SHP77 (cell line): ENCODE measurements around the gene KAT8.

Experiments used
- DNase-seq, 2 experiments: peaks; one replicate each; lab custom pipeline; 2025; lab: John Stamatoyannopoulos, UW

KAT8 gene

DNA sequence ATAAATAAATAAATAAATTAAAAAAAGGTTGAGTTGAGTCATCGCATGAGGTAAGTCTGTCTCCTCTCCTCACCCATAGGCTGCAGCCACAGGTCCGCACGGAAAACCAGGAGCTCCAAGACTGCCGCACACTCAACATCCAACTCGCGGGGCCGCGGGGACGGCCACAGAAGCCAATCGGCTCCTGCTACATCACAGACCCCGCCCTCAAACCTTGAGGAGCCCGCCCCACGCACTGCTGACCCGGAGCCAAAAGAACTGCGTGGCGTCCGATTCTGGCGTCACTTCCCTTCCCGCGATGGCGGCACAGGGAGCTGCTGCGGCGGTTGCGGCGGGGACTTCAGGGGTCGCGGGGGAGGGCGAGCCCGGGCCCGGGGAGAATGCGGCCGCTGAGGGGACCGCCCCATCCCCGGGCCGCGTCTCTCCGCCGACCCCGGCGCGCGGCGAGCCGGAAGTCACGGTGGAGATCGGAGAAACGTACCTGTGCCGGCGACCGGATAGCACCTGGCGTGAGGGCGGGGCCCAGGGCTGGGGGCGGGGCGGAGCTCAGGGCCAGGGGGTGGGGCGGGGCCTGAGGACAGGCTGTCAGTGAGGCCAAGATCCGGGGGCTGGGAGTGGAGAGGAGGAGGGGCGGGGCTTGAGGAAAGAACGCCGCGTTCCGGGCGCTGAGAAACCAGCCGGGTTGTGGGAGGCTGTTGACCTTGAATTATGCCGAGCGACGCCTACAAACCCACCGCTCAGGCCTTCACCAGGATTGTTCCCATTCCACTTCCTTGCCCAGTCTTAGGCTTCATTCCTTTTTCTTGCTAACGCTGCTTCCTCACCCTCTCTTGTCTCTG, at the start of gene KAT8:
Gene KAT8, plus strand, starts transcription at position 281 of the 839 bp plus-strand sequence. Its CDS starts 18 bp downstream, at position 299.
- DNase-seq, result peak; percentile 99 to 100

DNA sequence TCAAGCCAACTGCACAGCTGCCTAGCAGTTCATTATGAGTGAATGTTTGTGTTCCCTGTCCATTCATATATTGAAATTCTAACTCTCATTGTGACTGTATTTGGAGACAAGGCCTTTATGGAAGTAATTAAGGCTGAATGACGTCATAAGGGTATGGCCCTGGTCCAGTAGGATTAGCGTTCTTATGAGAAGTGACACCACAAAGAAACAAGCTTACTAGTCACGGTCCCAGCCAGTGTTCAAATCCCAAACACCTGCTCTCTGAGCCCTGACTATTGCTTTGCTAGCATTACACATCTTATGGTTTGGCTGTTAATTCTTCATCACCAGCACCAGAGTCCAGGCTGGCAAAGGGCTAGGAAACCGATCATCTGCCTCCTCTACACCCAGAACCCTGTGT, 45.6 kb upstream of the KAT8 start:
- peak; percentile 62 to 81 for DNase-seq

DNA sequence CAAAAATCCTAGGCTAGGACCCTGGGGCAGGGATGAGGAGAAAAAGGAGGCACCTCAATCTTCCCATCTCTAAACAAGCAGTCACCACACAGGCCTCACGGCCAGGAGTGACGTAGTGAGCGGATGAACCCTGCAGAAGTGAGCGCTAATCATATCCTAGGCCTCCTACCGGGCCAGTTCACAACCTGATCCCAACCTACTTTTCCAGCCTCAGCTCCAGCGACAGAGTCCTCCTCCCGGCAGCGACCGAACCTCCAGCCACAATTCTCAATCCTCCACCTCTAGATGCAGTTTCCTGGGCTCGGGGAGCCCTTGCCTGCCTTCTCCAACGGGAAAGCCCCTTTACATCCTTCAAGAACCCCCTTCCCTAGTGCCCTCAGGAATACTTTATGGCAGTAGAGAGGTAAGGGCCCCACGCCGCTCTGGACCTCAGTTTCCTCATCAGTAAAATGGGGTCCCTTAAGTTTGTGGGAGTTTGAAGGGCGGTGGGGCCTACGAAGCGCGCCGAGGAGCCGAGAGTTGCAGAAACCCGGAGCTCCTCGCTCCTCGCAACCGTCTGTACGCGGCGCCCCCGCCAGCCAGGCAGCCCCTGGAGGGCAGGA, 44.8 kb upstream of the KAT8 start:
- DNase-seq, result peak in 1 of 2 experiments; percentile 43

DNA sequence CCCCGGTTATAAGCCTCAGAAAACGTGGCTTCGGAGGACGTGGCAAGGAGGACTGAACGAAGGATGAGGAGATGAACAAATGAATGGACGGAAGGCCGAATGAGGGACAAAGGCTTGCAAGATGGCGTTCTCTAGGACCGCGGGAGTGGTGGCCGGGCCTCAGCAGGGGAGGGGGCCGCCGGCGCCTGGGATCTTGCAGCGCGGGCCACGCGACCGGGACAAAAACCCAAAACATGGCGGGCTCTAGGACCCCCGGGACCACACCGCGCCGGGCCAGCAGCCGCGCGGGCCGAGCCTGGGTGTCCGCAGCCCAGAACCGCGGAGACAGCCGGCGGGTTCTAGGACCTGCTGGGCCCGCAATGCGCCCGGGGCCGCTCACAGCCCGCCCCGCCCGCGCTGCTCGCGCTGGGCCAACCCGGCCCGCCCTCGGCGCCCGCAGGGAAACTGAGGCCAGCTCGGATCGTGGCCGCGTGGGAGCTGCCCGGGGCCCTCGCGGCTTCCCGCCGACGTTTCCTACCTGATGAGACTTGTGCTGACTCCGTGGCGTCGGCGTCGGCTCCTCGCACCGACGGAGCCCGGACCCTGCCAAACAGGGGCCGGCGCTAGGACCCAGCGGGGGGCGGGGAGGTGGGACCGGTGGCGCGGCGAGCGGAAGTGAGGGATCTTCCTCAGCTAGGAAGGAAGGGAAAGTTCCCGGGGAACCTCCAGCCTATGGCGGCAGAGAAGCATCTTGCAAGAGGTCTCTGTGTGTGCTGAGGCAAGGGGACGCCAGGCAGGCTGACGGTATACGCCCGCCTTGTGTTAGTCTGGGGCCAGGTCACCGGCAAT, 44.1 kb upstream of the KAT8 start:
- peak; percentile 92 to 93 for DNase-seq

DNA sequence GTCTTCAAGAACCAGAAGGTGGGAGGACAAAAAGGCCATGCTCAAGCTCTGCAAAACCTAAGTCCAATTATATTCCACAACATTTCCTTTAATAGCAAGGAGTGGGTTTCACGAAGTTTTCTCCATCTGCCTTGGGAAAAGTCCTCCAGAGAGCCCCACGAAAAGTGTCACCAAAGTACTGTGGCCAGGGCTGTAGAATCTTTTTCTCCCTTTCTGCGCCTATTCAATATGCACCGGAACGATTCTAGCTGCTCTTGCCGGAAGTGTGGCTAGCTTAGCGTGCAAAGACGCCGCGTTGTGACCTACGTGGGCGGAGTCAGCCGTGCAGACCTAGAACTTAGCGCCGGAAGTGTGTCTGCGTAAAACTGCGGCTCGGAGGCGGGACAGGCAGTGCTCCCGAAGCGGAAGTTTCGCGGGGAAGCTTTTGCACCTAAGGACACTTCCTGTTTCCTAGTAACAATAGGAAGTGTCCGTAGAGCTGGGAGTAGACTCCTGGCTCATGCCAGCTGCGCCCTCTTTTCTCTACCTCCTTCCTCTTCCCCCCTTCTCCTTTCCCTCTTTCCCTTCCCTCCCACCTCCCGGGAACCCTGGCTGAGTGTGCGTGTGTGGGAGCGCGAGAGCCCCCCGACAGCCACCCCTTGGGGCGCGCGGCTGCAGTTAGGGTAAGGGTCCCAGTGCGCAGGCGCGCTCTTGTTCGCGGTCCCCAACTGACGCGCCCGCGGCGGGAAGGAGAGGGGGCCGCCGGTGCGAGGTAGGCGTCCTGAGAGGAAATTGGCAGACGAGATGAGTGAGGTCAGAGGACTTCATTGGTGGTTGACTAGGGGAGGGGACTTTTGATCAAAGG, 43.3 kb upstream of the KAT8 start, which contains the start of the genes ZNF646 and ZNF668:
Gene ZNF646, plus strand, starts transcription at position 453 of the 844 bp plus-strand sequence. CDS start 1,903 bp downstream, outside the sequence.
Gene ZNF668, minus strand, starts transcription at position 271 of the 844 bp plus-strand sequence. CDS start 9,781 bp downstream, outside the sequence.
- peak; percentile 99 to 100 for DNase-seq

DNA sequence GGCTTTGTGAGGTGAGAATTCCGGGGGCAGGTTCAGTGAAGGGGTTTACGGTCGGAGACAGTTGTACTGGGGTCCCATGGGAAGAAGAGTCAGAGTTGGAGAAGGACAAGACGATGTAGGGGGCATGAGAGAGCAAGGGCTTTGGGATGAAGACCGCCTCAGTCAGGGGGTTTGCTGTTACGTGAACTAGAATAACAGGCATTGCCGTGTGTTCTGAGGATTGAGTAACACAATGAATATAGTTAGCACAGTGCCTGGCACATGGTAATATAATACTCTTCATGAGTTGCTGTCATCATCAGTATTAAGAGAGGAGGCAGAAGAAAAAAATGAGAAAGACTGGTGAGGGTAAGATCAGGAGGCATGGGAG, 42.7 kb upstream of the KAT8 start:
- no peak for DNase-seq

DNA sequence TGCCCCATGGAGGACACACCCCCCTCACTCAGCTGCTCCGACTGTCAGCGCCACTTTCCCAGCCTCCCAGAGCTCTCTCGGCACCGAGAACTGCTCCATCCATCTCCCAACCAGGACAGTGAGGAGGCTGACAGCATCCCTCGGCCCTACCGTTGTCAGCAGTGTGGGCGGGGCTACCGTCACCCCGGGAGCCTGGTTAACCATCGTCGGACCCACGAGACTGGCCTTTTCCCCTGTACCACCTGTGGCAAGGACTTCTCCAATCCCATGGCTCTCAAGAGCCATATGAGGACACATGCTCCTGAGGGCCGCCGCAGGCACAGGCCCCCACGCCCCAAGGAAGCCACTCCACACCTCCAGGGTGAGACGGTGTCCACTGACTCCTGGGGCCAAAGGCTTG, 41.1 kb upstream of the KAT8 start:
- no peak for DNase-seq

DNA sequence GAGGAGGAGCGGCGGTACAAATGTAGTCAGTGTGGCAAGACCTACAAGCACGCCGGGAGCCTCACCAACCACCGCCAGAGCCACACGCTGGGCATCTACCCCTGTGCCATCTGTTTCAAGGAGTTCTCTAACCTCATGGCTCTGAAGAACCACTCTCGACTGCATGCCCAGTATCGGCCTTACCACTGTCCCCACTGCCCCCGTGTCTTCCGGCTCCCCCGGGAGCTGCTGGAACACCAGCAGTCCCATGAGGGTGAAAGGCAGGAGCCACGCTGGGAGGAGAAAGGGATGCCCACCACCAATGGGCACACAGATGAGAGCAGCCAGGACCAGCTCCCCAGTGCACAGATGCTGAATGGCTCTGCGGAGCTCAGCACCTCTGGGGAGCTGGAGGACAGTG, 40.4 kb upstream of the KAT8 start:
- DNase-seq, result no peak

DNA sequence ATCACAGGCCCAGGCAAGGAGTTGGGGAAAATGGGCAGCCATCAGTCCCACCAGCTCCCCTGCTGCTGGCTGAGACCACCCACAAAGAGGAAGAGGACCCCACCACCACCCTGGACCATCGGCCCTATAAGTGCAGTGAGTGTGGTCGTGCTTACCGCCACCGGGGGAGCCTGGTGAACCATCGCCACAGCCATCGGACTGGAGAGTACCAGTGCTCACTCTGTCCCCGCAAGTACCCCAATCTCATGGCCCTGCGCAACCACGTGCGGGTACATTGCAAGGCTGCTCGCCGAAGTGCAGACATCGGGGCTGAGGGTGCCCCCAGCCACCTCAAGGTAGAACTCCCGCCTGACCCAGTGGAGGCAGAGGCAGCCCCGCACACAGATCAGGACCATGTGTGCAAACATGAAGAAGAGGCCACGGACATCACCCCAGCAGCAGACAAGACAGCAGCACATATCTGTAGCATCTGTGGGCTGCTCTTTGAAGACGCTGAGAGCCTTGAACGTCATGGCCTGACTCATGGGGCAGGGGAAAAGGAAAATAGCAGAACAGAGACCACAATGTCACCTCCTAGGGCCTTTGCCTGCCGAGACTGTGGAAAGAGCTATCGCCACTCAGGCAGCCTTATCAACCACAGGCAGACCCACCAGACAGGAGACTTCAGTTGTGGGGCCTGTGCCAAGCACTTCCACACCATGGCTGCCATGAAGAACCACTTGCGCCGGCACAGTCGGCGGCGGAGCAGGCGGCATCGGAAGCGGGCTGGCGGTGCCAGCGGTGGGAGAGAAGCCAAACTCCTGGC, 39.7 kb upstream of the KAT8 start:
- DNase-seq, result no peak

DNA sequence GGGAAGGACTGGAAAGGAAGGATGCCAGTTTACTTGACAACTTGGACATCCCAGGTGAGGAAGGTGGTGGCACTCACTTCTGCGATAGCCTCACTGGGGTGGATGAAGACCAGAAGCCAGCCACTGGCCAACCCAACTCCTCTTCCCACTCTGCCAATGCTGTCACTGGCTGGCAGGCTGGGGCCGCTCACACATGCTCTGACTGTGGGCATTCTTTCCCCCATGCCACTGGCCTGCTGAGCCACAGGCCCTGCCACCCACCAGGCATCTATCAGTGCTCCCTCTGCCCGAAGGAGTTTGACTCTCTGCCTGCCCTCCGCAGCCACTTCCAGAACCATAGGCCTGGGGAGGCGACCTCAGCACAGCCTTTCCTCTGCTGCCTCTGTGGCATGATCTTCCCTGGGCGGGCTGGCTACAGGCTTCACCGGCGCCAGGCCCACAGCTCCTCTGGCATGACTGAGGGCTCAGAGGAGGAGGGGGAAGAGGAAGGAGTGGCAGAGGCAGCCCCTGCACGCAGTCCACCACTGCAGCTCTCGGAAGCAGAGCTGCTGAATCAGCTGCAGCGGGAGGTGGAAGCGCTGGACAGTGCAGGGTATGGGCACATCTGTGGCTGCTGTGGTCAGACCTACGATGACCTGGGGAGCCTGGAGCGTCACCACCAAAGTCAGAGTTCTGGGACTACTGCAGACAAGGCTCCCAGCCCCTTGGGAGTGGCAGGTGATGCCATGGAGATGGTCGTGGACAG, 38.7 kb upstream of the KAT8 start:
- DNase-seq, result no peak

DNA sequence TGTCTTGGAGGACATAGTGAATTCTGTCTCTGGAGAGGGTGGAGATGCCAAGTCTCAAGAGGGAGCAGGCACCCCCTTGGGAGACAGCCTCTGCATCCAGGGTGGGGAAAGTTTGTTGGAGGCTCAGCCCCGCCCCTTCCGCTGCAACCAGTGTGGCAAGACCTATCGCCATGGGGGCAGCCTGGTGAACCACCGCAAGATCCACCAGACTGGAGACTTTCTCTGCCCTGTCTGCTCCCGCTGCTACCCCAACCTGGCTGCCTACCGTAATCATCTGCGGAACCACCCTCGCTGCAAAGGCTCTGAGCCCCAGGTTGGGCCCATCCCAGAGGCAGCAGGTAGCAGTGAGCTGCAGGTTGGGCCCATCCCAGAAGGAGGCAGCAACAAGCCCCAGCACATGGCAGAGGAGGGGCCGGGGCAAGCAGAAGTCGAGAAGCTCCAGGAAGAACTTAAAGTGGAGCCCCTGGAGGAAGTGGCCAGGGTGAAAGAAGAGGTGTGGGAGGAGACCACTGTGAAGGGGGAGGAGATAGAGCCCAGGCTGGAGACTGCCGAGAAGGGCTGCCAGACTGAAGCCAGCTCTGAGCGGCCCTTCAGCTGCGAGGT, 38.0 kb upstream of the KAT8 start:
- no peak for DNase-seq

DNA sequence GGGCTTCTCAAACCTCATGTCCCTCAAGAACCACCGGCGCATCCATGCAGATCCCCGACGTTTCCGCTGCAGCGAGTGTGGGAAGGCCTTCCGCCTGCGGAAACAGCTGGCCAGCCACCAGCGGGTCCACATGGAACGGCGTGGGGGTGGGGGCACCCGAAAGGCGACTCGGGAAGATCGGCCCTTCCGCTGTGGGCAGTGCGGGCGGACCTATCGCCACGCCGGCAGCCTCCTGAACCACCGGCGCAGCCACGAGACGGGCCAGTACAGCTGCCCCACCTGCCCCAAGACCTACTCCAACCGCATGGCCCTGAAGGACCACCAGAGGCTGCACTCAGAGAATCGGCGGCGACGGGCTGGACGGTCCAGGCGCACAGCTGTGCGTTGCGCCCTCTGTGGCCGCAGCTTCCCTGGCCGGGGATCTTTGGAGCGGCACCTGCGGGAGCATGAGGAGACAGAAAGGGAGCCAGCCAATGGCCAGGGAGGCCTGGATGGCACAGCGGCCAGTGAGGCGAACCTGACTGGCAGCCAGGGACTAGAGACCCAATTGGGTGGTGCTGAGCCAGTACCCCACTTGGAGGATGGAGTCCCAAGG, 37.3 kb upstream of the KAT8 start:
- no peak for DNase-seq

DNA sequence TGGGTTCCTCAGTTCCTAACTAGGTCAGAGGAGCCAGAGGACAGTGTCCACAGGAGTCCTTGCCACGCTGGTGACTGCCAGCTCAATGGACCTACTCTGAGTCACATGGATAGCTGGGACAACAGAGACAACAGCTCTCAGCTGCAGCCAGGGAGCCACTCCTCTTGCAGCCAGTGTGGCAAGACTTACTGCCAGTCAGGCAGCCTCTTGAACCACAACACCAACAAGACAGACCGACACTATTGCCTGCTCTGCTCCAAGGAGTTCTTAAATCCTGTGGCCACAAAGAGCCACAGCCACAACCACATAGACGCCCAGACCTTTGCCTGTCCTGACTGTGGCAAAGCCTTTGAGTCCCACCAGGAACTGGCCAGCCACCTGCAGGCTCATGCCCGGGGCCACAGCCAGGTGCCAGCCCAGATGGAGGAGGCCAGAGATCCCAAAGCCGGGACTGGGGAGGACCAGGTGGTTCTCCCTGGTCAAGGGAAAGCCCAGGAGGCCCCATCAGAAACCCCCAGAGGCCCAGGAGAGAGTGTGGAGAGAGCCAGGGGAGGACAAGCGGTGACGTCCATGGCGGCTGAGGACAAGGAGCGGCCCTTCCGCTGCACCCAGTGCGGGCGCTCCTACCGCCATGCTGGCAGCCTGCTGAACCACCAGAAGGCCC, 36.6 kb upstream of the KAT8 start:
- DNase-seq, result no peak

DNA sequence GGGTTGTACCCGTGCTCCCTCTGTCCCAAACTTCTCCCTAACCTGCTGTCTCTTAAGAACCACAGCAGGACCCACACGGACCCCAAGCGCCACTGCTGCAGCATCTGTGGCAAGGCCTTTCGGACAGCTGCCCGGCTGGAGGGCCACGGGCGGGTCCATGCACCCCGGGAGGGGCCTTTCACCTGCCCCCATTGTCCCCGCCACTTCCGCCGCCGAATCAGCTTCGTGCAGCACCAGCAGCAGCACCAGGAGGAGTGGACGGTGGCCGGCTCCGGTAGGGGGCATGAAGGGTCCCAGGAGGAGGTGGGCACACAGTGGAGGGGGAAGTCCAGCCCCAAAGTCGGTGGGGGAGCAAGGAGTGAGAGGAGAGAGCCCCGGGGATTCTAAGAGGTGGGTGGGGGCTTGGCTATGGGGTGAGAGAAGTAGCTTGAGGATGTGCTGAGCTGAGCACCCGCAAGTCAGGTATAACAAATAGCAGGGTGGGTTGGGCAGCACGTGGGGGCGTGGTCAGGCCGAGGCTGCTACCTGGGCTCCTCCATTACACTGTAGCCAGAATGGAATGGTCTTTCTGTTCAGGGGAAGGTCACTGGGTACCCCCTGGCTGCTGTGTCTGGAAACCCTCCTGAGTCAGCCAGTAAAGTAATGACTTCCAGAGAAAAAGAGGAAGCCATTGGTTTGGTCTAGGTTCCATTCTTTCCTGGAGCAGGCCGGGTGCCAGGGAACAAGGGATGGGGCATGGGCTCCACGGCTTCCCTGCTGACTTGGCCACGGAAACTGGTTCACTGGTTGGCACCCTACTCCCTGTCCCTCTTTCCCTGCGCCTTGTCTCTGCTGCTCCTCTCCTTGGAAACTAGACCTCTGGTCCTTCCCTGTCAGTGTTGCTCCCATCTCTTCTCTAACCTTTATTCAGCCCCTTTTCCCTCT, 35.8 kb upstream of the KAT8 start:
- no peak for DNase-seq

DNA sequence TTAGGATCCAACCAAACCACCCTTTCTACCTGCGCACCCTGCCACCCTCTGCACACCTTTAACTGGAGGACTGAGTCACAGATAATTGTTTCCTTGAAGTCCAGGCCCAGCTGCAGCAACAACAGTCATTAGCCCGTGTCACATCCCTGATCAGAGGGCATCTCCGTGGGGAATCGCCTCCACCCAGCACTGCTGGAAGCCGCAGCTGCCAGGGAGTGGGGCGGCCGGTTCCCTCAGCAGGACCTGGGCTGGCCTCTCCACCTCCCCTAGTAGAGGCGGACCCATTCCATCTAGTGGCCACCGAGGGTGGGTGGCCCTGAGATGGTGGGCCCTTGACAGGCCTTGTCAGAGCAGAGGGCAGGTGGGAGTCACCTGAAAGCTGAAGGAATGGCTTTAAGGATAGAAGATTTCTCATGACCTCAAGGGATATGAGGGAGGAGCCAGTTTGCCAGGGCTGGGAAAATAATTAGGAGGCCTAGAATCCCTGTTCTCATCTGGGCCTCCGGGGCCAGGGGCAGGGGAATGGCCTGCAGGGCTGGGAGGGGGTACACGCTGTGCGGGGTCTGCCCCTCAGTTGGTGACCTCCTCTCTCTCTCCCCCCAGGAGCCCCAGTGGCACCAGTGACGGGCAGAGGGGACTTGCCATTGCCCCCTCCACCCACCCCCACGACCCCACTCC, 35.0 kb upstream of the KAT8 start:
- no peak for DNase-seq

DNA sequence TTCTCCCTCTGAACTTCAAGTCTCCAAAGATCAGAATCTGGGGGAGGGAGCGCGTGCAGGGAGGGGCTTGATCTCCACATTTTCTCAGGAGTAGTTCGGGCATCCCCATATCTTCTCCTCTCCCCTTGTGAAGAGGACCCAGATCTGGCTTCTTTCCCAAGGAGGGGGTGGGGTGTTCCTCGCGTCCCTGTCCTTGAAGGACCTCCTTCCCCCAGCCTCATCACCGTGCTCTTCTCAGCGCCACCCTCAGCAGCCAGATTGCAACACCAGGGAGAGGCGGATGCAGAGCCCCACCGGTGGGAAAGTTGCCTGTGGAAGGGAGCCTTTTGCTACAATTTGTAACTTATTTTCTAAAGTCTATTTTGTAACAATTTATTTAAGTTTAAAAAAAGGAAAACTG, 34.4 kb upstream of the KAT8 start:
- no peak for DNase-seq

DNA sequence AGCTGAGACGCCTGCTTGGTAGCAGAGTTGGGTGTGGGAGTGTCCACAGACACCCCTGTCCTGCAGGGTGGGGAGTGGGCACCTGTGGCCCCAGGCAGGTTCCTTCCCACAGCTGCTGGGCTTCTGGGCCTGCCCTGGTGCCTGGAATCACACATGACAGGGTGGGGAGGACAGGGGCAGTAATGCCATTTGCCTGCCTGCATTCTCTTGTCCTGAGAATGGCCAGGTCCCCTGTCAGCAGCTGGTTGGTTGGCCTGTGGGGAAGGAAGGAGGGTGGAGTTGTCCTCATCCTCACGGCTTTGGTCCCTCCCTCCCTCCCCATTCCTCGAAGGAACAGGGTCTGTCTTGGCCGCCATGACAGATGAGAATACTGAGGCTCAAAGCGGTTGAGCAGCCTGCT, 33.9 kb upstream of the KAT8 start:
- no peak for DNase-seq
